ENCODE data around the gene SYNPO. TPM values are rescaled to one million over a fixed set of nuclear protein-coding genes. Genes with fewer than 3 reads are reported as not detected.

Gene SYNPO
- total and polyA plus RNA-seq, 8 donors: 22.0 to 114 (median 27.7) TPM

DNA sequence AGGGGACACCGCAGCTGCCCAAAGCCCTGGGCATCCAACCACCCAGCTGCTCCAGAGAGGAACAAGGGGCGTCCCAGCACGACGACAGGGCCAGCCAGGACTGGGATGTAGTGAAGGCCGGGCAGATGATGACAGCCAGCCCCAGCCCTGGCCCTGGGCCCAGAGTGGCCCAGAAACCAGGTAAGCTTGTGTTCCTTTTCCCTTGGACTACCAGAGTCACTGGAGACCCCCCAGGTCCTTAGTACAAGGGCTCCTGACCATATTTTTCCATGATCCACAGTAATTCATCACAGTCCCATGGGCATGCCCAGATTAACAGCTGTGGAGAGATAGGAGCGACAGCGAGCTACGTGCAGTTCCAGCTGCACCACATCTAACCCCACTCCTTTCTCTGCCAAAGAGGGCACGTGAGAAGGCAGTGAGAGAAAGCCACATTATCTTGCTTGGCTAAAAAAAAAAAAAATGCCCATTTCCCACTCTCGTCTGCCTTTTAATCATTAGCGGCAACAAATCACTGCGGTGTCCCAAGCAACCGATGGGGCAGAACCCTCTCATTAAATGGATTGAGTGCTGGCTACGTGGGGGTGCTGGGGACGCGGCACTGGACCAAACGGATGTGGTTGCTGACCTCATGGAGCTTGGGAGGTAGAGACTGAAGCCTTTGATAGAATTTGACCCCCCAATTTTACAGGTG, 21.7 kb upstream of the SYNPO start:
- intact Hi-C loops (cut with DNase I): no loop called here
- H3K9me3 ChIP-seq: no peaks in the 10 kb centered on the region
- H3K36me3 ChIP-seq: no peaks in the 10 kb centered on the region
- peaks cover 45 to 75% of the 10 kb centered on the region in 2 donors for H3K4me1 ChIP-seq
- DNase-seq (peak in 2 of 4 donors; percentile 92 to 94), ATAC-seq (peak; percentile 3)
- peaks cover 0 to under 1% of the 10 kb centered on the region in 2 donors for H3K27me3 ChIP-seq
- H3K4me3 ChIP-seq: no peak overlapping the region
- peak overlapping the region; percentile 42 to 81 for H3K27ac ChIP-seq
- no peak for TF ChIP-seq CTCF (IDR thresholded peaks at IDR 0.05)

GRCh38 chr5:150619359-150620230, 20.9 kb upstream of the SYNPO start:
- Histone ChIP-seq H3K27me3 (peaks cover 0 to 9% of the 10 kb centered on the region in 2 donors), H3K36me3 (no peaks in the 10 kb centered on the region), H3K4me1 (peaks cover 48 to 71% of the 10 kb centered on the region in 2 donors), H3K9me3 (no peaks in the 10 kb centered on the region), H3K4me3 (no peak overlapping the region), H3K27ac (peak overlapping the region; percentile 42 to 81)
- DNase-seq (peak in 2 of 4 donors; percentile 50 to 69), ATAC-seq (peak; percentile 37)
- intact Hi-C loops (cut with DNase I): no loop called here
- no peak for TF ChIP-seq CTCF (IDR thresholded peaks at IDR 0.05)

DNA sequence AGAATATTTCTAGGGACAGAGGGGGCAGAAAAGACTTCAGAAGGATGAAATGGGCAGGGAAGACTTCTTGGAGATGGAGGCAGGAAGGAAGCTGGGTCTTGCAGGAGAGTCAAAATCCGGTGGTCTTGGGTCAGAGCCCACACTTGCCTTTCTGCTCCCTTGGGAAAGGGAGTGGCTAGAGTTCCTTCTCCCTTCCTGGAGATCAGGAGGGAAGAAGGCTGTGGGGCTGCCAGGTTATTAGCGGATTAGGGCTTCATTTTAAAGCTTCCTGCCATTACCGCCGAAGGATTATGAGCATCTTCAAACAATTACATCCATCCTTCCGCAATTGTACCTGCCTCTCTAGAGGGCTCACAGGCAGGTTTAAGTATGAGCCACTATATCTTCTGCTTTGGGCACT, 19.2 kb upstream of the SYNPO start:
- intact Hi-C loops (cut with DNase I): no loop called here

DNA sequence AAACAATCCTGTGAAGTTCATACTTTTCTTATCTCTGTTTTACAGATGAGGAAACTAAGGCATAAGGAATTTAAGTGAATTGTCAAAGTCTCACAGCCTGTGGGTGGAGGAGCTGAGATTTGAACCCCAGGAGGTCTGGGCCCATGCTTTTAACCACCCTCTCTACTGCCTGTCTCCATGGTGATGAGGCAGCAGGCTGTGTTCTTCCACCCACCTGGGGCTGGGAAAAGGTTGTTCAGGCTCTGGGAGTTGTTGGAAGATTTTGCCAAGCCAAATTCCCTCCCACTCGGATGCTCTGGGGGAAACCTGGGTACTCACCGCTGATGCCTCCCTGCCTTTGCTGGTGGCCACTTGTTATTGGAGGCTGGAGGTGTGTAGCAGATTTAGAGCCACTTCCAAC, 18.3 kb upstream of the SYNPO start:
- Histone ChIP-seq H3K4me1 (peaks cover 39 to 66% of the 10 kb centered on the region in 2 donors), H3K27ac (no peak overlapping the region), H3K9me3 (no peaks in the 10 kb centered on the region), H3K4me3 (no peak overlapping the region), H3K27me3 (peaks cover 0 to 24% of the 10 kb centered on the region in 2 donors), H3K36me3 (no peaks in the 10 kb centered on the region)
- ATAC-seq: no peak
- intact Hi-C loops (cut with DNase I): no loop called here
- no peak for TF ChIP-seq CTCF (IDR thresholded peaks at IDR 0.05)
- no peak for DNase-seq

More for the DNA sequence above, 19.2 kb upstream of the SYNPO start:
- no peak overlapping the region for H3K27ac ChIP-seq
- no peak for TF ChIP-seq CTCF (IDR thresholded peaks at IDR 0.05)
- peaks cover 40 to 69% of the 10 kb centered on the region in 2 donors for H3K4me1 ChIP-seq
- DNase-seq (no peak), ATAC-seq (no peak)
- H3K9me3 ChIP-seq: no peaks in the 10 kb centered on the region
- no peak overlapping the region for H3K4me3 ChIP-seq
- H3K36me3 ChIP-seq: no peaks in the 10 kb centered on the region
- peaks cover 0 to 24% of the 10 kb centered on the region in 2 donors for H3K27me3 ChIP-seq

Data from left lung (tissue), 10 donors.